HepG2 (cell line): Measurements from ENCODE around the gene C10orf67. TPM values are rescaled to one million over a fixed set of nuclear protein-coding genes. Genes with fewer than 3 reads are reported as not detected.

Experiments
- CHD4 ChIP-seq: fragments of 200-600 bp; sonication (generic); IDR thresholded peaks from 2 replicates; pipeline ENCODE4 v1.7.0; 2017; ENCODE audit warnings: mild to moderate bottlenecking, low read length, borderline replicate concordance
- CREB1 ChIP-seq, 2 experiments: fragments of 450-650 bp in 1 of 2; IDR thresholded peaks; 2 replicates each; pipeline ENCODE4 v1.6.1; 2016 to 2017; ENCODE audit warnings: control low read depth in 1 of 2, mild to moderate bottlenecking in 1 of 2, missing compliant biosample characterization in 1 of 2, missing genetic modification characterization in 1 of 2
- ELF4 ChIP-seq: sonication (generic); formaldehyde crosslinking; IDR thresholded peaks from 2 replicates; pipeline ENCODE4 v1.5.0; 2020; ENCODE audit warnings: missing genetic modification reagents, mild to moderate bottlenecking, moderate library complexity, borderline replicate concordance
- EP300 ChIP-seq, 3 experiments: sonication (generic) in 1 of 3; formaldehyde crosslinking in 1 of 3; IDR thresholded peaks; 2 replicates each; pipeline versions ENCODE4 v1.5.1 to v1.6.1; 2011 to 2020; ENCODE audit warnings: low read depth in 2 of 3, low read length in 2 of 3, borderline replicate concordance in 1 of 3, improper control_type of control experiment in 1 of 3, mild to moderate bottlenecking in 1 of 3, missing genetic modification reagents in 1 of 3, moderate library complexity in 1 of 3
- ERF ChIP-seq: IDR thresholded peaks from 2 replicates; pipeline ENCODE4 v1.6.1; 2018; ENCODE audit warnings: missing biosample characterization, missing genetic modification reagents
- ESRRA ChIP-seq: sonication (generic); formaldehyde crosslinking; IDR thresholded peaks from 2 replicates; pipeline ENCODE4 v1.5.1; 2020; ENCODE audit warnings: mild to moderate bottlenecking, low read depth, missing genetic modification reagents
- FOXK1 ChIP-seq: sonication (generic); formaldehyde crosslinking; IDR thresholded peaks from 2 replicates; pipeline ENCODE4 v1.4.0; 2020; ENCODE audit warnings: low read depth, missing genetic modification reagents, borderline replicate concordance
- NCOR1 ChIP-seq: fragments of 200-600 bp; sonication (generic); IDR thresholded peaks from 2 replicates; pipeline ENCODE4 v1.7.0; 2017; ENCODE audit warnings: antibody characterized with exemption, low read length, borderline replicate concordance
- NFYC ChIP-seq: IDR thresholded peaks from 2 replicates; pipeline ENCODE4 v1.6.1; 2016; ENCODE audit warnings: missing genetic modification reagents, missing compliant biosample characterization
- SOX13 ChIP-seq, 3 experiments: fragments of 450-650 bp in 1 of 3; sonication (generic) in 1 of 3; formaldehyde crosslinking in 1 of 3; IDR thresholded peaks in 2 of 3; conservative IDR thresholded peaks in 1 of 3; 2 replicates each; pipeline versions ENCODE4 v1.5.0 to v1.6.1; 2016 to 2020; ENCODE audit warnings: antibody characterized with exemption in 1 of 3, mild to moderate bottlenecking in 1 of 3, missing compliant biosample characterization in 1 of 3, missing genetic modification reagents in 1 of 3, moderate library complexity in 1 of 3
- ZFP1 ChIP-seq: IDR thresholded peaks from 2 replicates; pipeline ENCODE4 v1.6.1; 2016
- ZNF274 ChIP-seq: sonication (generic); formaldehyde crosslinking; IDR thresholded peaks from 2 replicates; pipeline ENCODE4 v1.5.1; 2020; ENCODE audit warnings: mild to moderate bottlenecking, missing genetic modification reagents
- ZNF496 ChIP-seq: sonication (generic); formaldehyde crosslinking; IDR thresholded peaks from 2 replicates; pipeline ENCODE4 v1.8.1; 2023; ENCODE audit warnings: mild to moderate bottlenecking, moderate library complexity, missing genetic modification reagents; ENCODE audit not compliant: insufficient replicate concordance
- polyA plus RNA-seq, 8 experiments: library from polyadenylated mRNA; depleted of rRNA in 3 of 8; stranded (reverse) in 7 of 8; unstranded in 1 of 8; fragments of >200 nt; fragmentation: Illumina TruSeq in 4 of 8; extraction: Trizol in 4 of 8; gene quantifications; 2 replicates each; pipeline versions ENCODE4 v1.2.1 to v1.2.3, GENCODE V29; 2011 to 2016; ENCODE audit warnings: low read depth in 4 of 8, missing spikeins in 1 of 8, mixed read lengths in 1 of 8; ENCODE audit not compliant: insufficient read depth in 1 of 8
- total RNA-seq, 5 experiments: library from RNA; depleted of rRNA; stranded (reverse); fragments of >200 nt; fragmentation: Illumina TruSeq; extraction: Trizol; gene quantifications; 2 replicates each; pipeline ENCODE4 v1.2.3, GENCODE V29; 2016; ENCODE audit warnings: low read depth in 1 of 5
- TF ChIP-seq, protein P1 (sequence below): IDR thresholded peaks from 2 replicates; pipeline ENCODE4 v1.4.0; 2020; ENCODE audit warnings: mild to moderate bottlenecking, missing genetic modification reagents
- TF ChIP-seq, protein P2 (sequence below): sonication (generic); formaldehyde crosslinking; IDR thresholded peaks from 2 replicates; pipeline ENCODE4 v1.4.0; 2020; ENCODE audit warnings: missing genetic modification reagents
- TF ChIP-seq, protein P3 (sequence below): sonication (generic); formaldehyde crosslinking; IDR thresholded peaks from 2 replicates; pipeline ENCODE4 v1.4.0; 2020; ENCODE audit warnings: missing genetic modification reagents
- TF ChIP-seq, protein P4 (sequence below): sonication (generic); IDR thresholded peaks from 2 replicates; pipeline ENCODE4 v1.6.1; 2016; ENCODE audit warnings: low read depth, borderline replicate concordance

Gene C10orf67
- total and polyA plus RNA-seq, 2 of the 13 experiments (the other 11 are each of a cell fraction or from before 2014, with no cell fraction given) = not detected

DNA sequence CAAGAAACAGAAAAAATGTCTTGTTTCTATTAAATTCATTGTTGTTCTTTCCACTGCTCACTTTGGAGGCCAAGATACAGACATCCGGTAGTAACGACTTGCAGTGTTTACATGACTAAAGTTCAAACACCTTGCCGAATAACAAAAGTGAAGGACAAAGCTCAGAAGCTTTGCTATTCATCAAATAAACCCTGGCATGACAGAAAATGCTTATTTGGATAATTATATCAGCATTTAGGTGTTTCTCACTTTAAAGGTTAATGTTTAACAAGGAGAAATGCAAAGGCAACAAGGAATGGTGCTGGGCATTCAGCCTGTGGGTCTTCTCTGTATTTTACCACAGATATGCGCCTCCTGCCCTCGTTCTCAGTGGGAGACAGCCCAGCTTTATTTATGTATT, 157.9 kb downstream of the C10orf67 start (continued):
- peak; percentile 12 to 93; a peak in 2 of 4 replicates for TF ChIP-seq EP300 (IDR thresholded peaks at IDR 0.05; ENCODE audit: low read depth in 2 of 2, low read length in 2 of 2)
- TF ChIP-seq EP300 (CRISPR knock-in tag; IDR thresholded peaks at IDR 0.05; ENCODE audit: borderline replicate concordance) = peak; percentile 71
- TF ChIP-seq, protein P1, sequence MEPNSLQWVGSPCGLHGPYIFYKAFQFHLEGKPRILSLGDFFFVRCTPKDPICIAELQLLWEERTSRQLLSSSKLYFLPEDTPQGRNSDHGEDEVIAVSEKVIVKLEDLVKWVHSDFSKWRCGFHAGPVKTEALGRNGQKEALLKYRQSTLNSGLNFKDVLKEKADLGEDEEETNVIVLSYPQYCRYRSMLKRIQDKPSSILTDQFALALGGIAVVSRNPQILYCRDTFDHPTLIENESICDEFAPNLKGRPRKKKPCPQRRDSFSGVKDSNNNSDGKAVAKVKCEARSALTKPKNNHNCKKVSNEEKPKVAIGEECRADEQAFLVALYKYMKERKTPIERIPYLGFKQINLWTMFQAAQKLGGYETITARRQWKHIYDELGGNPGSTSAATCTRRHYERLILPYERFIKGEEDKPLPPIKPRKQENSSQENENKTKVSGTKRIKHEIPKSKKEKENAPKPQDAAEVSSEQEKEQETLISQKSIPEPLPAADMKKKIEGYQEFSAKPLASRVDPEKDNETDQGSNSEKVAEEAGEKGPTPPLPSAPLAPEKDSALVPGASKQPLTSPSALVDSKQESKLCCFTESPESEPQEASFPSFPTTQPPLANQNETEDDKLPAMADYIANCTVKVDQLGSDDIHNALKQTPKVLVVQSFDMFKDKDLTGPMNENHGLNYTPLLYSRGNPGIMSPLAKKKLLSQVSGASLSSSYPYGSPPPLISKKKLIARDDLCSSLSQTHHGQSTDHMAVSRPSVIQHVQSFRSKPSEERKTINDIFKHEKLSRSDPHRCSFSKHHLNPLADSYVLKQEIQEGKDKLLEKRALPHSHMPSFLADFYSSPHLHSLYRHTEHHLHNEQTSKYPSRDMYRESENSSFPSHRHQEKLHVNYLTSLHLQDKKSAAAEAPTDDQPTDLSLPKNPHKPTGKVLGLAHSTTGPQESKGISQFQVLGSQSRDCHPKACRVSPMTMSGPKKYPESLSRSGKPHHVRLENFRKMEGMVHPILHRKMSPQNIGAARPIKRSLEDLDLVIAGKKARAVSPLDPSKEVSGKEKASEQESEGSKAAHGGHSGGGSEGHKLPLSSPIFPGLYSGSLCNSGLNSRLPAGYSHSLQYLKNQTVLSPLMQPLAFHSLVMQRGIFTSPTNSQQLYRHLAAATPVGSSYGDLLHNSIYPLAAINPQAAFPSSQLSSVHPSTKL (CRISPR knock-in tag) = peak; percentile 96
- TF ChIP-seq, protein P2, sequence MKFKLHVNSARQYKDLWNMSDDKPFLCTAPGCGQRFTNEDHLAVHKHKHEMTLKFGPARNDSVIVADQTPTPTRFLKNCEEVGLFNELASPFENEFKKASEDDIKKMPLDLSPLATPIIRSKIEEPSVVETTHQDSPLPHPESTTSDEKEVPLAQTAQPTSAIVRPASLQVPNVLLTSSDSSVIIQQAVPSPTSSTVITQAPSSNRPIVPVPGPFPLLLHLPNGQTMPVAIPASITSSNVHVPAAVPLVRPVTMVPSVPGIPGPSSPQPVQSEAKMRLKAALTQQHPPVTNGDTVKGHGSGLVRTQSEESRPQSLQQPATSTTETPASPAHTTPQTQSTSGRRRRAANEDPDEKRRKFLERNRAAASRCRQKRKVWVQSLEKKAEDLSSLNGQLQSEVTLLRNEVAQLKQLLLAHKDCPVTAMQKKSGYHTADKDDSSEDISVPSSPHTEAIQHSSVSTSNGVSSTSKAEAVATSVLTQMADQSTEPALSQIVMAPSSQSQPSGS = peak; percentile 18; the same call in 1 of the 2 replicates
- peak; percentile 58; the same call in 1 of the 2 replicates for TF ChIP-seq ELF4 (CRISPR knock-in tag)
- peak; percentile 87 for TF ChIP-seq SOX13 (IDR thresholded peaks at IDR 0.05)
- peak in 1 of 2 experiments; percentile 98; a peak in 2 of 4 replicates for TF ChIP-seq SOX13 (CRISPR knock-in tag; conservative IDR thresholded peaks at IDR 0.05 in 1 of 2, IDR thresholded peaks at IDR 0.05 in 1 of 2)
- no peak; the same call in 1 of the 2 replicates for TF ChIP-seq NFYC
- peak; percentile 89; the same call in 1 of the 2 replicates for TF ChIP-seq FOXK1 (CRISPR knock-in tag)
- no peak for TF ChIP-seq ERF (CRISPR knock-in tag)
- TF ChIP-seq ZFP1 = peak; percentile 56; the same call in 1 of the 2 replicates
- TF ChIP-seq ZNF274 = no peak
- TF ChIP-seq, protein P3, sequence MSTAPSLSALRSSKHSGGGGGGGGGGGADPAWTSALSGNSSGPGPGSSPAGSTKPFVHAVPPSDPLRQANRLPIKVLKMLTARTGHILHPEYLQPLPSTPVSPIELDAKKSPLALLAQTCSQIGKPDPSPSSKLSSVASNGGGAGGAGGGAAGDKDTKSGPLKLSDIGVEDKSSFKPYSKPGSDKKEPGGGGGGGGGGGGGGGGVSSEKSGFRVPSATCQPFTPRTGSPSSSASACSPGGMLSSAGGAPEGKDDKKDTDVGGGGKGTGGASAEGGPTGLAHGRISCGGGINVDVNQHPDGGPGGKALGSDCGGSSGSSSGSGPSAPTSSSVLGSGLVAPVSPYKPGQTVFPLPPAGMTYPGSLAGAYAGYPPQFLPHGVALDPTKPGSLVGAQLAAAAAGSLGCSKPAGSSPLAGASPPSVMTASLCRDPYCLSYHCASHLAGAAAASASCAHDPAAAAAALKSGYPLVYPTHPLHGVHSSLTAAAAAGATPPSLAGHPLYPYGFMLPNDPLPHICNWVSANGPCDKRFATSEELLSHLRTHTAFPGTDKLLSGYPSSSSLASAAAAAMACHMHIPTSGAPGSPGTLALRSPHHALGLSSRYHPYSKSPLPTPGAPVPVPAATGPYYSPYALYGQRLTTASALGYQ (CRISPR knock-in tag) = peak; percentile 48; the same call in 1 of the 2 replicates
- 0 out of 2 replicates have a peak, but pooled peaks have one; percentile 19 for TF ChIP-seq CHD4
- TF ChIP-seq CREB1 (IDR thresholded peaks at IDR 0.05) = no peak
- TF ChIP-seq CREB1 (CRISPR knock-in tag; IDR thresholded peaks at IDR 0.05) = peak; percentile 48; the same call in 1 of the 2 replicates
- no peak for TF ChIP-seq ZNF496 (CRISPR knock-in tag)
- TF ChIP-seq, protein P4, sequence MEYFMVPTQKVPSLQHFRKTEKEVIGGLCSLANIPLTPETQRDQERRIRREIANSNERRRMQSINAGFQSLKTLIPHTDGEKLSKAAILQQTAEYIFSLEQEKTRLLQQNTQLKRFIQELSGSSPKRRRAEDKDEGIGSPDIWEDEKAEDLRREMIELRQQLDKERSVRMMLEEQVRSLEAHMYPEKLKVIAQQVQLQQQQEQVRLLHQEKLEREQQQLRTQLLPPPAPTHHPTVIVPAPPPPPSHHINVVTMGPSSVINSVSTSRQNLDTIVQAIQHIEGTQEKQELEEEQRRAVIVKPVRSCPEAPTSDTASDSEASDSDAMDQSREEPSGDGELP = no peak
- peak; percentile 84; the same call in 1 of the 2 replicates for TF ChIP-seq NCOR1
- TF ChIP-seq ESRRA (CRISPR knock-in tag) = 0 out of 2 replicates have a peak, but pooled peaks have one; percentile 17
